Breast epithelium (tissue), 3 donors: Measurements from ENCODE around the gene CPSF4.

Source experiments
- POLR2A ChIP-seq: fragments of 450-650 bp; IDR thresholded peaks from one replicate; pipeline ENCODE4 v1.6.1; 2016; ENCODE audit warnings: antibody characterized with exemption, mild to moderate bottlenecking, moderate library complexity
- TF ChIP-seq, protein P1 (sequence below), 3 donors: fragments of 450-650 bp; IDR thresholded peaks; one replicate each; pipeline ENCODE4 v1.5.1; 2016 to 2017; ENCODE audit warnings: antibody characterized with exemption in 3 of 3, mild to moderate bottlenecking in 3 of 3, moderate library complexity in 3 of 3

DNA sequence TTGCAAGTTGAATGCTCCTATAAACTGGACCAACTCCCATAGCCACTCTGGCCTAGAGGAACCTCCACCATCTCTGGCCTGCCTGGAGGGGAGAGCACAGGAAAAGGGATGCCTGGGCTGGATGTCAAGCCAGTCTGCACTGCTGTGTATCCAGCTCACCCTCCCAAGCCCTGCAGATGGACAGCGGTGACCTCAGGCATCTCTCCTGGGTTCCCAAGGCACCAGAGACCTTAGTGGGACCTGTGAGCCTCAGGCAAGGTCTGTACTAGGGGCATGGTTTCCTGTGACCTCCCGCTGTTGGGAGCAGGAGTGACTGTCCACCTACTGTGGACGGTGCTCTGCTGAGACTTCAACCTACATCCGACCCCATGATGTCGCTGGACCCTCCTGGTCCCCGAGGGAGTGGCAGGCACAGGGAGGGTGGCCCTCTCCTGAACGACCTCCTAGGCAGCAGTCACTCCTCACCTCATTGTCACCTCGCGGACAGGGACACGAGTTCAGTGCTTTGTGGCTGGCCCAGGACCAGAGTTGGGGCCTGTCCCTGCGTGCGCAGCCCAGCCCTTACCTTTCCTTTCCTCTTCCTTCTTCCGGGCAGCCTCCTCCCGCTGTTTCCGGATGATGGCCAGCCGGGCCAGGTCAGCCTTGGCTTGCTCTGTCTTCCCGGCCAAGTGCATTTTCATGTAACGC is 41.3 kb upstream of the CPSF4 start:
- TF ChIP-seq, protein P1, sequence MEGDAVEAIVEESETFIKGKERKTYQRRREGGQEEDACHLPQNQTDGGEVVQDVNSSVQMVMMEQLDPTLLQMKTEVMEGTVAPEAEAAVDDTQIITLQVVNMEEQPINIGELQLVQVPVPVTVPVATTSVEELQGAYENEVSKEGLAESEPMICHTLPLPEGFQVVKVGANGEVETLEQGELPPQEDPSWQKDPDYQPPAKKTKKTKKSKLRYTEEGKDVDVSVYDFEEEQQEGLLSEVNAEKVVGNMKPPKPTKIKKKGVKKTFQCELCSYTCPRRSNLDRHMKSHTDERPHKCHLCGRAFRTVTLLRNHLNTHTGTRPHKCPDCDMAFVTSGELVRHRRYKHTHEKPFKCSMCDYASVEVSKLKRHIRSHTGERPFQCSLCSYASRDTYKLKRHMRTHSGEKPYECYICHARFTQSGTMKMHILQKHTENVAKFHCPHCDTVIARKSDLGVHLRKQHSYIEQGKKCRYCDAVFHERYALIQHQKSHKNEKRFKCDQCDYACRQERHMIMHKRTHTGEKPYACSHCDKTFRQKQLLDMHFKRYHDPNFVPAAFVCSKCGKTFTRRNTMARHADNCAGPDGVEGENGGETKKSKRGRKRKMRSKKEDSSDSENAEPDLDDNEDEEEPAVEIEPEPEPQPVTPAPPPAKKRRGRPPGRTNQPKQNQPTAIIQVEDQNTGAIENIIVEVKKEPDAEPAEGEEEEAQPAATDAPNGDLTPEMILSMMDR (IDR thresholded peaks at IDR 0.05): no peak
- TF ChIP-seq POLR2A: no peak
